Activated naive CD8-positive, alpha-beta T cell treated with anti-CD3 and anti-CD28 coated beads for 36 hours (primary cell): Measurements from ENCODE around the gene MIEF1. TPM values are rescaled to one million over a fixed set of nuclear protein-coding genes. Genes with fewer than 3 reads are reported as not detected.
"Not testable (repeated sequence)": the region's sequence is repeated elsewhere in the genome, so short reads cannot be mapped to it uniquely, and the experiment has no call there.

Source experiments
- DNase-seq: peaks from one replicate; pipeline ENCODE4 v3.0.0; 2021
- H3K27ac Mint-ChIP-seq: one replicate; pipeline ENCODE4 v1.8.0; 2022; ENCODE audit warnings: mild to moderate bottlenecking, moderate library complexity, mixed read lengths
- H3K27me3 Mint-ChIP-seq: one replicate; pipeline ENCODE4 v1.8.0; 2022; ENCODE audit warnings: mild to moderate bottlenecking, mixed read lengths
- H3K36me3 Mint-ChIP-seq: one replicate; pipeline ENCODE4 v1.8.0; 2021; ENCODE audit warnings: mild to moderate bottlenecking, mixed read lengths
- H3K4me1 Mint-ChIP-seq: one replicate; pipeline ENCODE4 v1.8.0; 2021; ENCODE audit warnings: mixed read lengths
- H3K4me3 Mint-ChIP-seq: one replicate; pipeline ENCODE4 v1.8.0; 2022; ENCODE audit warnings: mild to moderate bottlenecking, moderate library complexity, mixed read lengths
- H3K9me3 Mint-ChIP-seq: one replicate; pipeline ENCODE4 v1.8.0; 2022; ENCODE audit warnings: mixed read lengths
- total RNA-seq, 2 experiments: library from RNA; stranded (reverse); gene quantifications; one replicate each; pipeline ENCODE4 v1.2.3, GENCODE V29; 2021

Gene MIEF1
- total RNA-seq, 2 experiments from 2014 or later: 62.9 to 65.0 TPM

DNA sequence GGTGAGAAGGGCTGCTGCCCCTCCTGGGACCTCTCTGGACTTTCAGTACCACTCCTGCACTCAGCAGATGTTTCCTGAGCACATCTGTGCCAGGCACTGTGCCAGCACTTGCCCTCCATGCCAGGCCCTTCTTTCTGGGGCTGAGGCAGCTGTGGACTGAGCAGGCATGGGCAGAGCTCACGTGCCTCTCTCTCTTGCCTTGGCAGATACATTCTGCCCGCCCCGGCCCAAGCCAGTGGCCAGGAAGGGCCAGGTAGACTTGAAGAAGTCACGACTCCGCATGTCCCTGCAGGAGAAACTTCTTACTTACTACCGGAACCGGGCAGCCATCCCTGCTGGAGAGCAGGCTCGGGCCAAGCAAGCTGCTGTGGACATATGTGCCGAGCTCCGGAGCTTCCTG is 9.9 kb downstream of the MIEF1 start:
- Mint-ChIP-seq H3K9me3 (no peaks in the 10 kb centered on the region), H3K4me3 (no peak overlapping the region), H3K36me3 (peaks cover 35% of the 10 kb centered on the region), H3K27me3 (no peaks in the 10 kb centered on the region), H3K4me1 (peaks cover 28% of the 10 kb centered on the region), H3K27ac (no peak overlapping the region)
- DNase-seq: no peak

DNA sequence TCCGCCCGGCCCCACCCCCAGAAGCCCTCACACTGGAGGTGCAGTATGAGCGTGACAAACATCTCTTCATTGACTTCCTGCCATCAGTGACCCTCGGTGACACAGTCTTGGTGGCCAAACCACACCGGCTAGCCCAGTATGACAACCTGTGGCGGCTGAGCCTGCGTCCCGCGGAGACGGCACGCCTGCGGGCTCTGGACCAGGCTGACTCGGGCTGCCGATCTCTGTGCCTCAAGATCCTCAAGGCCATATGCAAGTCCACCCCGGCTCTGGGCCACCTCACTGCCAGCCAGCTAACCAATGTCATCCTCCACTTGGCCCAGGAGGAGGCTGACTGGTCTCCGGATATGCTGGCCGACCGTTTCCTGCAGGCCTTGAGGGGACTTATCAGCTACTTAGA is 11.7 kb downstream of the MIEF1 start:
- H3K36me3 Mint-ChIP-seq: peaks cover 31% of the 10 kb centered on the region
- no peak overlapping the region for H3K4me3 Mint-ChIP-seq

DNA sequence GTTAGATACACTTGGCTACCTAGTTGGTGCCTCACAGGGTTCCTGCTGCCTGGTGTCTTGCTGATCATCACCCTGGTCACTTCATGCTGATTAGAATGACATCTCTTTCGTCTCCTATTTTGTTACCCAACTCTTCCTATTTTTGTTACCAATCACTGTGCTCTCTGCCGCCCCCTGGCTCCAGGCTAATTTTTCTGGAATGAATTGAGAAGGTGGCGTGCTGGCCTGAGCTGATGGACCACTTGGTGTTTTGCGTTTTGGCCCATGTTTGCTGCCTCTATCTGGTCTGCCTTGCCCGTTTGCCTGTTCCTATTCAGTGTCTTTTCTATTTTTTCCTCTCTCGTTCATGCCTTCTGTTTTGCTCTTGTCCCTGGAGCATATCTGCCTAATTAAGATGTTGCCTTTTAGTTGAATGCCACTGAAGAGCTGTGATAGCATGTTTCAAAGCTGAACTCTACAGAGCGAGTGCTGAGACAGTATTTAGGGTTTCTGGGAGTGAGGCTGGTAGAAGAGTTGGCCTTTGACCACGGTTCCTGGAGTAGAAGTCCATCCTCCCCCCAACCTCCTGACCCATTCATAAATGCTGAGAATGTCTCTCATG is 12.4 kb downstream of the MIEF1 start:
- no peak overlapping the region for H3K4me3 Mint-ChIP-seq
- H3K27ac Mint-ChIP-seq: no peak overlapping the region
- peaks cover 34% of the 10 kb centered on the region for H3K4me1 Mint-ChIP-seq
- H3K9me3 Mint-ChIP-seq: no peaks in the 10 kb centered on the region
- DNase-seq: no peak
- no peaks in the 10 kb centered on the region for H3K27me3 Mint-ChIP-seq
- peaks cover 30% of the 10 kb centered on the region for H3K36me3 Mint-ChIP-seq

More for the DNA sequence above, 11.7 kb downstream of the MIEF1 start:
- H3K27me3 Mint-ChIP-seq: no peaks in the 10 kb centered on the region
- no peak overlapping the region for H3K27ac Mint-ChIP-seq
- no peaks in the 10 kb centered on the region for H3K9me3 Mint-ChIP-seq
- no peak for DNase-seq
- peaks cover 30% of the 10 kb centered on the region for H3K4me1 Mint-ChIP-seq

DNA sequence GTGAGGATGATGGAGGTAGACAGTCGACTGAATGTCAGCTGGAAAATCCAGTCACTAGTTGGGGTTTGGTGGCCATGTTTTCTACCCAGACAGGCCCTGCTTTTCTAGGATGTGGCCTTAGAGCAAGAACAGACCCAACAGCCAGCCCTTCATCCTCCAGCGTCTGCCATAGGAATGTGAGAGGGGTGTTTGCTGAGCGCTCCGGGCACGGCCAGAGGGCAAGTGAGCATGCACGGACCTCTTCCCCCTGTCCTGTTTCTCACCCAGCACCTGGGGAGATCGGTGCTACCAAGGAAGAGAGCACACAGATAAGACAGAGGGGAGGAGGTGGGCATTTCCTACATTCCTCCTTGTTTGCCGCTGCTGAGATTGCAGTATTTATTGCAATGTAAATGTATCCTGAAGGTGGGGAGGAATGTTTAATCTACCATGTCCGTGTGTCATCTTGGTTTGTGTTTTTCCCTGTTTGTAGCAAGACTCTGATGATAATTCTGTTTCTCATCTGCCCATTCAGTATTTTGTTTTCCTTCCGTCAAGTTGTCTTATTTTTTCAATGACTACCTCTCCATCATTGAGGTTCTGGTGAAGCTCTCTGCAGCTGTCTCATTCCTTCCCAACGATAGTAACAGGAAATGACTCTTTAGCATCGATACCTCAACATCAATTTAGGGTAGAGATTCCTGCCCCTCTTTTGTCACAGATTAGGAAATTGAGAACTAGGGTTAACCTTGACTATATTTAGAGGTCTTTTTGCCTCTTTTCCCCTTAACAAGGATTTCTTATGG is 13.4 kb downstream of the MIEF1 start:
- peaks cover 32% of the 10 kb centered on the region for H3K36me3 Mint-ChIP-seq
- H3K27me3 Mint-ChIP-seq: peaks cover 6% of the 10 kb centered on the region
- H3K4me3 Mint-ChIP-seq: no peak overlapping the region
- peaks cover 32% of the 10 kb centered on the region for H3K4me1 Mint-ChIP-seq
- H3K27ac Mint-ChIP-seq: peak overlapping the region; percentile 75
- no peak for DNase-seq
- no peaks in the 10 kb centered on the region for H3K9me3 Mint-ChIP-seq

DNA sequence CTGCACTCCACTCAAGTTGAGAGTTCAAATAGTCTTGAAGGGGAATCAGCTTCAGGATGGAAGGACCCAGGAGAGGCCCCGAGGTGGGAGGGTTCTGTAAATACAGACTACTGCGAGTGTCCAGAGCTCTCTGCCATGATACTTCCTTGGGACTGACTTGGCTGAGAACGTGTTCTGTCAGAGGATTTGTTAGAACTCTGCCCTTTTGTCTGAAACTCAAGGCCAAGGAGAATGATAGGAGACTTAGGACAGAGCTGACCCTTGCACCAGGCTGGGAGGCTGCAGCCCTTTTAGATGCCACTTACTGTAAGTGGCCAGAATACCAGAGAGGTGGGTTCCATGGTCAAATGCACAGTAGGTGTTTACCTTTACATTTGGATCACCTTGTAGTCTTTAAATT is 15.4 kb downstream of the MIEF1 start:
- Mint-ChIP-seq H3K4me1 (peaks cover 42% of the 10 kb centered on the region), H3K36me3 (peaks cover 44% of the 10 kb centered on the region), H3K27ac (no peak overlapping the region), H3K4me3 (no peak overlapping the region), H3K9me3 (no peaks in the 10 kb centered on the region), H3K27me3 (peaks cover 10% of the 10 kb centered on the region)
- no peak for DNase-seq

DNA sequence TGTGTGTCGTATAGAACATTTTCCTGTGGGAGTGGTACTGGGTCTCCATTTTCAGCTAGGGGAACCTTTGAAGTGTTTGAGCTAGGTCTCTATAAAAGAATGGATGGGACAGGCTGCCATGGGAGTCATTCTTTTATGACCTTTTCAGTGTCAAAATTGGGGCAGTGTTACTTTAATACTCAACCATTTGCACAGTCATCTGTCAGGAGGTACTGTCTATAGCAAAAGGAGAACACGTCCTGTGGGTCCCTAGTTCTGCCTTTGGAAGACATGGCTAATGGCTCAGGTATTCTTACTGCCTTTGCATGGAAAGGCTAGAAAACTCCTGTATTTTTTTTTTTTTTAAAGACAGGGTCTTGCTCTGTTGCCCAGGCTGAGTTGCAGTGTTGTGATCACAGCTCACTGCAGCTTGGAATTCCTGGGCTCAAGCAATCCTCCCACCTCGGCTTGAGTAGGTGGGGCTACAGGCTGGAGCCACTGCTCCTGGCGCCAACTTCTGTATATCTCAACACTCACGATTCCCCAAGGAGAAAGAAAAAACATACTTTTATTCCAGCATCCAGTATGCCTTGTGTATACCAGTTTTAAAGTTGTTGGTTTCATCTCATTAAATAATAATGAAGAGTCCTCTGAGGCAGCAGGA is 16.2 kb downstream of the MIEF1 start:
- Mint-ChIP-seq H3K9me3 (no peaks in the 10 kb centered on the region), H3K36me3 (peaks cover 50% of the 10 kb centered on the region), H3K4me3 (peak overlapping the region; percentile 86), H3K27ac (peak overlapping the region; percentile 96), H3K4me1 (peaks cover 50% of the 10 kb centered on the region), H3K27me3 (peaks cover 10% of the 10 kb centered on the region)
- DNase-seq: no peak

DNA sequence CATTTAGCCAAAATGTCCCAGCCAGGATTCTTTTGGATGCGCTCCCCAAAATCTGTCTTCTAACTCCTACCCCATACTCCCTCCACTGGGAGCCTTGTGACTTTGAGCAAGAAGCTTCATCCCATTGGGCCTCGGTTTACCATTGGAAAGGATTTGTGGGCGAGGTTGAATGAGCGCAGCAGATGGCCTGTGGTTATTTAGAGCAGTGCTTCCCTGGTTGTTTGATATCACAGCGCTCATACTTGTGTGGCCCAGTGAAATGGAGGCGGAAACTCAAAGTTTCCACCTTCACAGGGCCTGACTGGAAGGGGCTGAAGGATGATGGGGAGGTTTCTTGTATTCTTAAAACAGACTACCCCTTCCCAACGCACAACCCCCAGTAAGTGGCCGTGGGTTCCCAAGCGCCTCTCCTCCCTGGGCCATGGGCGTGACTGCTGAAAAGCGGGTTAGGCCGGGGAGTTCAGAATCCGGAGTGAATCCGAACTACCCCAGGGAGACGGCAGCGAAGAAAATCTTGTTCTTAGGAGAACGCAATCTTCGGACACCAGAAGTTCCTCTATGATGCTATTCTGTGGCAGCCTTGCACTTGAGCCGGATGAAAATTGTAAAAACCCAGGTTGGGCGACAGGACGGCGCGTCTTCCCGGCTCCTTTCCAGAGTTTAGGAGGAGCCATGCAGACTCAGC is 17.0 kb downstream of the MIEF1 start:
- Mint-ChIP-seq H3K36me3 (peaks cover 51% of the 10 kb centered on the region), H3K9me3 (no peaks in the 10 kb centered on the region), H3K27ac (peak overlapping the region; percentile 96), H3K4me1 (peaks cover 52% of the 10 kb centered on the region), H3K4me3 (peak overlapping the region; percentile 86), H3K27me3 (peaks cover 10% of the 10 kb centered on the region)
- DNase-seq: no peak

DNA sequence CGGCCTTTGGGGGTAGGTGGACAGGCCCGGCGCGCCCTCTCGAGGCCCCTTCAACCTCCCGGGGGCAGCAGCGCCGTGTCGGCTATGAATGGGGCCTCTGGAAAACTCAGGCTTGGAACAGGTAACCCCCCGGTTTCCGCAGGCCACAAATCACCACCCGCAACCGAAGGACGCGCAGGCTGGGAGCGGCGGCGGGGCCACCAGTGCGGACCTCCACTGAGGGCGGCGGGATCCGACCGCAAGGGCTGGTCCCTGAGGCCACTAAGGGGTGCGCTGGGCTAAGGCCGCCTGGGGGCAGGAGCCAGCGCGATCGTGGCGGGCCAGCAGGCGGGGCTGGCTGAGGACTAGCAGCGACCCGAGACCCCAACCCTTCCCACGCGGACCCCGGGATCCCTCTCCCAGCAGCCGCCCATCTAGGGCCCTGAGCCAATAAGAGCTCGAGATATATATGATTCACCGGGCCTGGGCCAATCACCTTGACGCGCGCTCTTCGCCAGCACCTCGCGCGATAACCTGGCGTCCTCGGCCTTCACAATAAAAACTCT is 17.7 kb downstream of the MIEF1 start:
- Mint-ChIP-seq H3K27me3 (peaks cover 10% of the 10 kb centered on the region), H3K27ac (peak overlapping the region; percentile 96), H3K4me1 (peaks cover 53% of the 10 kb centered on the region), H3K9me3 (no peaks in the 10 kb centered on the region), H3K4me3 (peak overlapping the region; percentile 86), H3K36me3 (peaks cover 51% of the 10 kb centered on the region)
- peak; percentile 96 for DNase-seq

DNA sequence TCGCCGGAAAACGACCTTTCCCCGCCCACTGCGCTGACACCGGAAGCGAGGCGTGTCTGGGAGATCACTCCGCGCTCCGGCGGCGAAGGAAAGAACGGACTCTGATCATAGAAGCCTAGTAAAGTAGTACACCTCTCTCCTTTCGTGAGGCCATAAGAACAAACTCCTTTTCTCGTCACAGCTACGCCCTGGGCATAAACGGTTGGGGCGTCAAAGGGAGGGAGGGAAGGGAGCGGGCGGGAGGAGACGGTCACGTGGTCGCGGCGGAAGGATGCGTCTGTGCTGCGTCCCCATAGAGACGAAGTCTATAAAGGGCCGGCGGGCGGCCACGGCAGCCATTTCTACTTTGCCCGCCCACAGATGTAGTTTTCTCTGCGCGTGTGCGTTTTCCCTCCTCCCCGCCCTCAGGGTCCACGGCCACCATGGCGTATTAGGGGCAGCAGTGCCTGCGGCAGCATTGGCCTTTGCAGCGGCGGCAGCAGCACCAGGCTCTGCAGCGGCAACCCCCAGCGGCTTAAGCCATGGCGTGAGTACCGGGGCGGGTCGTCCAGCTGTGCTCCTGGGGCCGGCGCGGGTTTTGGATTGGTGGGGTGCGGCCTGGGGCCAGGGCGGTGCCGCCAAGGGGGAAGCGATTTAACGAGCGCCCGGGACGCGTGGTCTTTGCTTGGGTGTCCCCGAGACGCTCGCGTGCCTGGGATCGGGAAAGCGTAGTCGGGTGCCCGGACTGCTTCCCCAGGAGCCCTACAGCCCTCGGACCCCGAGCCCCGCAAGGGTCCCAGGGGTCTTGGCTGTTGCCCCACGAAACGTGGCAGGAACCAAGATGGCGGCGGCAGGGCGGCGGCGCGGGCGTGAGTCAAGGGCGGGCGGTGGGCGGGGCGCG is 18.4 kb downstream of the MIEF1 start, which contains the start of gene ATF4:
Gene ATF4 (plus strand): TSS at position 337 of the 880 bp plus-strand sequence. CDS start 884 bp downstream, outside the sequence.
- peak; percentile 82 for DNase-seq
- Mint-ChIP-seq H3K4me1 (peaks cover 57% of the 10 kb centered on the region), H3K4me3 (peak within 1 kb of the TSS; percentile 86), H3K27me3 (peaks cover 10% of the 10 kb centered on the region), H3K27ac (peak within 1 kb of the TSS; percentile 96), H3K36me3 (peaks cover 55% of the 10 kb centered on the region), H3K9me3 (no peaks in the 10 kb centered on the region)

DNA sequence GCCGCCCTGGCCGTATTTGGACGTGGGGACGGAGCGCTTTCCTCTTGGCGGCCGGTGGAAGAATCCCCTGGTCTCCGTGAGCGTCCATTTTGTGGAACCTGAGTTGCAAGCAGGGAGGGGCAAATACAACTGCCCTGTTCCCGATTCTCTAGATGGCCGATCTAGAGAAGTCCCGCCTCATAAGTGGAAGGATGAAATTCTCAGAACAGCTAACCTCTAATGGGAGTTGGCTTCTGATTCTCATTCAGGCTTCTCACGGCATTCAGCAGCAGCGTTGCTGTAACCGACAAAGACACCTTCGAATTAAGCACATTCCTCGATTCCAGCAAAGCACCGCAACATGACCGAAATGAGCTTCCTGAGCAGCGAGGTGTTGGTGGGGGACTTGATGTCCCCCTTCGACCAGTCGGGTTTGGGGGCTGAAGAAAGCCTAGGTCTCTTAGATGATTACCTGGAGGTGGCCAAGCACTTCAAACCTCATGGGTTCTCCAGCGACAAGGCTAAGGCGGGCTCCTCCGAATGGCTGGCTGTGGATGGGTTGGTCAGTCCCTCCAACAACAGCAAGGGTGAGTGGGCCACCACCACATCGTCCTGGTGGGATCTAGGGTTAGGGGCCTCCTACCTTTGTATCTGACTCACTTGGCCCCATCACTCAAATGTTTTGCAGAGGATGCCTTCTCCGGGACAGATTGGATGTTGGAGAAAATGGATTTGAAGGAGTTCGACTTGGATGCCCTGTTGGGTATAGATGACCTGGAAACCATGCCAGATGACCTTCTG is 19.2 kb downstream of the MIEF1 start:
- Mint-ChIP-seq H3K36me3 (peaks cover 55% of the 10 kb centered on the region), H3K4me3 (peak overlapping the region; percentile 86), H3K27ac (peak overlapping the region; percentile 96), H3K4me1 (peaks cover 56% of the 10 kb centered on the region)
- H3K9me3 Mint-ChIP-seq, DNase-seq, H3K27me3 Mint-ChIP-seq: not testable (repeated sequence)

DNA sequence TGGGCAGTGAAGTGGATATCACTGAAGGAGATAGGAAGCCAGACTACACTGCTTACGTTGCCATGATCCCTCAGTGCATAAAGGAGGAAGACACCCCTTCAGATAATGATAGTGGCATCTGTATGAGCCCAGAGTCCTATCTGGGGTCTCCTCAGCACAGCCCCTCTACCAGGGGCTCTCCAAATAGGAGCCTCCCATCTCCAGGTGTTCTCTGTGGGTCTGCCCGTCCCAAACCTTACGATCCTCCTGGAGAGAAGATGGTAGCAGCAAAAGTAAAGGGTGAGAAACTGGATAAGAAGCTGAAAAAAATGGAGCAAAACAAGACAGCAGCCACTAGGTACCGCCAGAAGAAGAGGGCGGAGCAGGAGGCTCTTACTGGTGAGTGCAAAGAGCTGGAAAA is 20.0 kb downstream of the MIEF1 start:
- H3K27me3 Mint-ChIP-seq, DNase-seq, H3K9me3 Mint-ChIP-seq: not testable (repeated sequence)
- Mint-ChIP-seq H3K27ac (peak overlapping the region; percentile 96), H3K4me3 (peak overlapping the region; percentile 86), H3K36me3 (peaks cover 57% of the 10 kb centered on the region), H3K4me1 (peaks cover 58% of the 10 kb centered on the region)

DNA sequence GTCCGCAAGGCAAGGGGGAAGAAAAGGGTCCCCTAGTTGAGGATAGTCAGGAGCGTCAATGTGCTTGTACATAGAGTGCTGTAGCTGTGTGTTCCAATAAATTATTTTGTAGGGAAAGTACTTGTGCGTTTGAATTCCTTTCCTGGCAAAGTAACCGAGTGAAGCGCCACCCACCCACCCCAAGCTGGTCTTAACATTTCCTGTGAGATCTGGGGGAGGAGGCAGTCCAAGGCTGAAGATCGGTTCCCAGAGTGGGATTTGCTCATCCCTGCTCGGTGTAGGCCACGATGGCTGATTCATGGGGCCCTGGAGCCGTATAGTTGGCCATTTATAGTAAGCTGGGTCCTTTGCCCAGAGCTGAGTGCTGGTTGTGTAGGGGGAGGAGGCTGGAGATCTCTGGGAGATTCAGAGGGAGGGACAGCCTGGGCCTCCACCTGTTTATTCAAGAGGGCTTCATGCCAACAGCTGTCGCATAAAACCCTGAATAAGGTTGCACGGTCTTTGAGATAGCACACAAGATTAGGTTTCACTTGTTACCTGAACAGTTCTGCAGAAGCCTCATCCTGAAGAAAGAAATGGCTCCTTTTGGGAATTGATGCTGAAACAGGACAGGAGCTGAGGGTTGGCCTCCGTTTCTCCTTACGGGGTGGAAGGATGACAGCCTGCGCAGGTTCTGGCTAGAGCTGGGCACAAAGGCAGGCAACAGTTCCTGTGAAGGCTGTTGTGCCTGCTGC is 20.6 kb downstream of the MIEF1 start:
- no peak for DNase-seq
- peaks cover 63% of the 10 kb centered on the region for H3K4me1 Mint-ChIP-seq

More for the DNA sequence above, 20.6 kb downstream of the MIEF1 start:
- Mint-ChIP-seq H3K9me3 (no peaks in the 10 kb centered on the region), H3K36me3 (peaks cover 61% of the 10 kb centered on the region), H3K27me3 (peaks cover 10% of the 10 kb centered on the region), H3K27ac (peak overlapping the region; percentile 96), H3K4me3 (peak overlapping the region; percentile 86)
